EH (cell line): Measurements from ENCODE around the gene TMPRSS6.

Experiments
- DNase-seq: peaks from one replicate; pipeline ENCODE4 v3.0.0-alpha.2; 2015; ENCODE audit warnings: low read depth

TMPRSS6 gene

GRCh38 chr22:37117092-37117491 is 7.6 kb upstream of the TMPRSS6 start:
- no peak for DNase-seq

- DNase-seq = no peak
Observed at GRCh38 chr22:37115032-37115431, 5.5 kb upstream of the TMPRSS6 start.

- no peak for DNase-seq
Observed at GRCh38 chr22:37113757-37114156, 4.2 kb upstream of the TMPRSS6 start.

GRCh38 chr22:37112084-37112728 is 2.7 kb upstream of the TMPRSS6 start:
- DNase-seq = no peak

GRCh38 chr22:37111156-37111717 is 1.7 kb upstream of the TMPRSS6 start:
- DNase-seq = no peak

- no peak for DNase-seq
Observed at GRCh38 chr22:37107816-37108621, 1.5 kb downstream of the TMPRSS6 start.

- no peak for DNase-seq
Observed at GRCh38 chr22:37105990-37106389, 3.5 kb downstream of the TMPRSS6 start.

GRCh38 chr22:37105154-37105553 is 4.4 kb downstream of the TMPRSS6 start:
- no peak for DNase-seq

GRCh38 chr22:37103656-37104452 is 5.7 kb downstream of the TMPRSS6 start:
- no peak for DNase-seq

- no peak for DNase-seq
Observed at GRCh38 chr22:37103151-37103550, 6.4 kb downstream of the TMPRSS6 start.

GRCh38 chr22:37101311-37102066 is 8.0 kb downstream of the TMPRSS6 start:
- DNase-seq = no peak

- DNase-seq = no peak
Observed at GRCh38 chr22:37100589-37101127, 8.9 kb downstream of the TMPRSS6 start.

- DNase-seq = no peak
Observed at GRCh38 chr22:37098976-37099591, 10.4 kb downstream of the TMPRSS6 start.

- DNase-seq = no peak
Observed at GRCh38 chr22:37097346-37097745, 12.2 kb downstream of the TMPRSS6 start.

GRCh38 chr22:37095113-37095512 is 14.4 kb downstream of the TMPRSS6 start:
- DNase-seq = no peak

GRCh38 chr22:37094239-37094638 is 15.3 kb downstream of the TMPRSS6 start:
- DNase-seq = no peak

GRCh38 chr22:37092997-37093396 is 16.5 kb downstream of the TMPRSS6 start:
- no peak for DNase-seq

- DNase-seq = no peak
Observed at GRCh38 chr22:37091994-37092393, 17.5 kb downstream of the TMPRSS6 start.

GRCh38 chr22:37090920-37091695 is 18.4 kb downstream of the TMPRSS6 start:
- no peak for DNase-seq

- no peak for DNase-seq
Observed at GRCh38 chr22:37089434-37089833, 20.1 kb downstream of the TMPRSS6 start.
